Measurements from ENCODE around the gene UBE3C. TPM values are rescaled to one million over a fixed set of nuclear protein-coding genes. Genes with fewer than 3 reads are reported as not detected.

UBE3C gene
- total and polyA plus RNA-seq, 2 donors (not counting 3 experiments of a cell fraction or from before 2014, with no cell fraction given), result 45.1 to 77.3 TPM

GRCh38 chr7:157306846-157307838 is 168.4 kb downstream of the UBE3C start:
- no peaks in the 10 kb centered on the region for H3K36me3 ChIP-seq (ENCODE audit: control insufficient read depth in 2 of 2, extremely low read depth in 1 of 2, insufficient read depth in 2 of 2, low read length in 2 of 2)
- BruUV-seq (replicated peaks), result no TSS peak
- no peak for TF ChIP-seq FOS (IDR thresholded peaks at IDR 0.05; ENCODE audit: borderline replicate concordance, insufficient read depth, low read length)
- TF ChIP-seq CTCF (IDR thresholded peaks at IDR 0.05; ENCODE audit: extremely low read depth in 1 of 2, insufficient read depth in 1 of 2, low read depth in 1 of 2, low read length in 2 of 2), result no peak
- TF ChIP-seq JUN (IDR thresholded peaks at IDR 0.05; ENCODE audit: borderline replicate concordance, insufficient read depth, insufficient read length, low read depth), result no peak
- no peak for TF ChIP-seq EZH2 (IDR thresholded peaks at IDR 0.05; ENCODE audit: borderline replicate concordance, low read depth, low read length, severe bottlenecking)
- no peak for TF ChIP-seq MYC (IDR thresholded peaks at IDR 0.05; ENCODE audit: low read depth, low read length)
- TF ChIP-seq MAX (IDR thresholded peaks at IDR 0.05; ENCODE audit: insufficient read depth, insufficient read length), result no peak
- no peak for TF ChIP-seq POLR2AphosphoS5 (IDR thresholded peaks at IDR 0.05; ENCODE audit: insufficient read depth, low read depth, low read length)
- TF ChIP-seq POLR2A (IDR thresholded peaks at IDR 0.05; ENCODE audit: low read depth, low read length), result no peak
- TF ChIP-seq GATA2 (IDR thresholded peaks at IDR 0.05; ENCODE audit: insufficient read depth, insufficient read length, low read depth, low read length), result no peak
- FAIRE-seq (no peak), DNase-seq (ENCODE audit: low read depth, low spot score) (no peak)
- dilution Hi-C loops (cut with MboI; ENCODE audit: extremely low pct_ligation_motif_present, low sequenced_read_pairs) (no loop called here), intact Hi-C loops (cut with micrococcal nuclease) (no loop called here)
- no peaks in the 10 kb centered on the region for H3K79me2 ChIP-seq (ENCODE audit: control insufficient read depth, insufficient read depth, low read length)
- no peak overlapping the region for H3K9ac ChIP-seq (replicated peaks; ENCODE audit: extremely low read depth, insufficient read depth, low read length)
- H3K27me3 ChIP-seq (ENCODE audit: control insufficient read depth in 2 of 2, insufficient read depth in 2 of 2, low read length in 2 of 2), result no peaks in the 10 kb centered on the region
- no peak overlapping the region for H3K4me3 ChIP-seq (replicated peaks in 1 of 3; ENCODE audit: insufficient read depth in 1 of 3, low read depth in 1 of 3, low read length in 3 of 3)
- H3K4me1 ChIP-seq (ENCODE audit: control insufficient read depth, extremely low read depth, insufficient read depth, low read length), result peaks cover 18% of the 10 kb centered on the region
- no peaks in the 10 kb centered on the region for H3K9me1 ChIP-seq (replicated peaks; ENCODE audit: control insufficient read depth, extremely low read depth, insufficient read depth, low read length)
- no peak overlapping the region for H3K4me2 ChIP-seq (ENCODE audit: insufficient read depth, low read length)
- no peaks in the 10 kb centered on the region for H3K9me3 ChIP-seq (replicated peaks; ENCODE audit: control insufficient read depth, insufficient read depth, low read length)
- H4K20me1 ChIP-seq (replicated peaks; ENCODE audit: control insufficient read depth, extremely low read depth, insufficient read depth, low read length), result no peaks in the 10 kb centered on the region
- POLR2A ChIA-PET, result no interaction called here
- CTCF ChIA-PET, result no interaction called here
- H3K27ac ChIP-seq (ENCODE audit: insufficient read depth, low read depth, low read length), result no peak overlapping the region
- H2AFZ ChIP-seq (ENCODE audit: low read depth, low read length), result no peak overlapping the region

Data from endothelial cell of umbilical vein (primary cell).